Esophagus (tissue), 2 donors: Measurements from ENCODE around the gene DERL2. TPM values are rescaled to one million over a fixed set of nuclear protein-coding genes. Genes with fewer than 3 reads are reported as not detected.

ENCODE experiments used
- H3K27ac ChIP-seq, 2 donors: one replicate each; pipeline ENCODE4 v1.5.1; 2013; ENCODE audit warnings: low read depth in 2 of 2, mild to moderate bottlenecking in 2 of 2, inconsistent platforms in 1 of 2, low read length in 1 of 2, moderate library complexity in 1 of 2
- H3K27me3 ChIP-seq, 2 donors: one replicate each; pipeline ENCODE4 v1.6.1; 2013; ENCODE audit warnings: low read length in 2 of 2, control low read depth in 1 of 2, mild to moderate bottlenecking in 1 of 2; ENCODE audit not compliant: insufficient read depth in 2 of 2, control insufficient read depth in 1 of 2
- H3K36me3 ChIP-seq, 2 donors: one replicate each; pipeline ENCODE4 v1.6.1; 2013; ENCODE audit warnings: low read length in 1 of 2; ENCODE audit not compliant: control insufficient read depth in 2 of 2, insufficient read depth in 2 of 2
- H3K4me1 ChIP-seq, 2 donors: one replicate each; pipeline ENCODE4 v1.6.1; 2013; ENCODE audit warnings: low read length in 1 of 2; ENCODE audit not compliant: control insufficient read depth in 2 of 2, insufficient read depth in 2 of 2
- H3K4me3 ChIP-seq, 2 donors: one replicate each; pipeline ENCODE4 v1.5.1; 2013; ENCODE audit warnings: low read length in 2 of 2, mild to moderate bottlenecking in 2 of 2, low read depth in 1 of 2, moderate library complexity in 1 of 2
- H3K9me3 ChIP-seq, 2 donors: one replicate each; pipeline ENCODE4 v1.6.1; 2013; ENCODE audit warnings: mild to moderate bottlenecking in 2 of 2, low read depth in 1 of 2, low read length in 1 of 2, moderate library complexity in 1 of 2; ENCODE audit not compliant: control insufficient read depth in 2 of 2, insufficient read depth in 1 of 2
- WGBS, 2 donors: extraction: QIAGEN DNeasy Blood & Tissue Kit; methylation state at CpG; one replicate each; pipeline ENCODE4 v1.1.7; 2013; 5-methylcytosine and 5-hydroxymethylcytosine counted together
- polyA plus RNA-seq, 2 donors: library from polyadenylated mRNA; stranded (reverse); fragments of 200-250 nt; gene quantifications; one replicate each; pipeline ENCODE4 v1.2.3, GENCODE V29; 2013
- donor health status: healthy with polysubstance abuse.
- donor health status: Bipolar disorder and iron deficiency.

Gene DERL2
- 10 to 100 TPM; 40.1 to 53.8 TPM for polyA plus RNA-seq

GRCh38 chr17:5485270-5486205 is at the start of gene DERL2:
Gene DERL2 (minus strand): TSS chr17:5486178. CDS start chr17:5486161, 17 bp downstream.
- Histone ChIP-seq H3K4me1 (no peaks in the 10 kb centered on the region), H3K9me3 (no peaks in the 10 kb centered on the region), H3K36me3 (peaks cover 9 to 10% of the 10 kb centered on the region in 2 donors), H3K4me3 (peak within 1 kb of the TSS; percentile 78 to 93), H3K27ac (peak within 1 kb of the TSS; percentile 98 to 100), H3K27me3 (no peaks in the 10 kb centered on the region)
- 4% methylated on average over 26 to 29 of the region's 29 CpGs for WGBS, 2 donors

GRCh38 chr17:5535436-5535835 is 49.5 kb upstream of the DERL2 start:
- H3K36me3 ChIP-seq, result peaks cover 0 to 17% of the 10 kb centered on the region in 2 donors
- H3K4me3 ChIP-seq, result no peak overlapping the region
- no peaks in the 10 kb centered on the region for H3K27me3 ChIP-seq
- H3K27ac ChIP-seq, result no peak overlapping the region
- 89 to 99% methylated on average over 2 of the region's 2 CpGs for WGBS, 2 donors
- H3K4me1 ChIP-seq, result no peaks in the 10 kb centered on the region
- H3K9me3 ChIP-seq, result no peaks in the 10 kb centered on the region

DNA sequence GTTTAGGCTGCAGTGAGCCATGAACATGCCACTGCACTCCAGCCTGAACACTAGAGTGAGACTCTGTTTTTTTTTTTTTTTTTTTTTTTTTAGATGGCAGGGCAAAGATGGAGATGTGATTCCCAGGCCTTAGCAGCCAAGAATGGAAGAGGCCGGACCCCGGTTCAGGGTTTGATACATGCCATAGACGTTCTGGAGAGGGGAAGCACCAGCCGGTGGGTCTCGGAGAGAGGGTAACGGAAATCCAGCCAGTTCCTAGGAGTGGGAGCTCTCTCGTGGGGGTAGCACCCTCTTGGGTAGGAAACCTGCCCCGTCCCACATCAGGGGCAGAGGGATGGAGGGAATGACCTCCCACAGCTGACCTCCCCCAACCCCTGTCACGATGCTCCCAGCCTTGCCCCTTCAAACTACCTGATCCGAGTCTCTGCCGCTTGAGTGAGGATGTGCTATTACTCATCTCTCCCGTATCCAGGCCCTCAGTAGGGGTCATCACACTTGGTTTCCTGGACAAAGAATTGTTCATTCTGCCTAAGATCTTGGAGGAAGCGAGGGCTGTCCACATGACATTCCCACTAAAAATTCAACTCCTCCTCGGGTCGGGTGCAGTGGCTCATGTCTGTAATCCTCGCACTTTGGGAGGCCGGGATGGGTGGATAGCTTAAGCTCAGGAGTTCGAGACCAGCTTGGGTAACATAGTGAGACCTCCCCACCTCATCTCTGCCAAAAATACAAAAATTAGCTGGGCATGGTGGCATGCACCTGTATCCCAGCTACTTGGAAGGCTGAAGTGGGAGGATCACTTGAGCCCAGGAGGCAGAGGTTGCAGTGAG is 47.7 kb upstream of the DERL2 start:
- Histone ChIP-seq H3K4me3 (no peak overlapping the region), H3K27ac (no peak overlapping the region), H3K27me3 (no peaks in the 10 kb centered on the region), H3K9me3 (no peaks in the 10 kb centered on the region), H3K4me1 (no peaks in the 10 kb centered on the region), H3K36me3 (peaks cover 0 to 13% of the 10 kb centered on the region in 2 donors)
- 85 to 89% methylated on average over 18 of the region's 18 CpGs for WGBS, 2 donors

GRCh38 chr17:5532581-5532980 is 46.6 kb upstream of the DERL2 start:
- H3K9me3 ChIP-seq, result no peaks in the 10 kb centered on the region
- no peaks in the 10 kb centered on the region for H3K4me1 ChIP-seq
- H3K36me3 ChIP-seq, result peaks cover 0 to 16% of the 10 kb centered on the region in 2 donors
- H3K27ac ChIP-seq, result no peak overlapping the region
- no peaks in the 10 kb centered on the region for H3K27me3 ChIP-seq
- H3K4me3 ChIP-seq, result no peak overlapping the region
- WGBS, 2 donors, result 86 to 91% methylated on average over 8 of the region's 8 CpGs

DNA sequence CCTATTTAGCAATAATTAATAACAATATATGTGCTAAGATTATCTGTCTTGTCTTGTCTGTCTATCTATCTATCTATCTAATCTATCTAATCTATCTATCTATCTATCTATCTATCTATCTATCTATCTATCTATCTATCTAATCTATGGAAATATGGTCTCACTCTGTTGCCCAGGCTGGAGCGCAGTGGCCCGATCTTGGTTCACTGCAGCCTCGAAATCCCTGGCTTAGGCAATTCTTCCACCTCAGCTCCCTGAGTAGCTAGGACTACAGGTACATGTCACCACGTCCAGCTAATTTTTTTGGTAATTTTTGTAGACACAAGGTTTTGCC is 45.1 kb upstream of the DERL2 start:
- peaks cover 0 to 24% of the 10 kb centered on the region in 2 donors for H3K36me3 ChIP-seq

DNA sequence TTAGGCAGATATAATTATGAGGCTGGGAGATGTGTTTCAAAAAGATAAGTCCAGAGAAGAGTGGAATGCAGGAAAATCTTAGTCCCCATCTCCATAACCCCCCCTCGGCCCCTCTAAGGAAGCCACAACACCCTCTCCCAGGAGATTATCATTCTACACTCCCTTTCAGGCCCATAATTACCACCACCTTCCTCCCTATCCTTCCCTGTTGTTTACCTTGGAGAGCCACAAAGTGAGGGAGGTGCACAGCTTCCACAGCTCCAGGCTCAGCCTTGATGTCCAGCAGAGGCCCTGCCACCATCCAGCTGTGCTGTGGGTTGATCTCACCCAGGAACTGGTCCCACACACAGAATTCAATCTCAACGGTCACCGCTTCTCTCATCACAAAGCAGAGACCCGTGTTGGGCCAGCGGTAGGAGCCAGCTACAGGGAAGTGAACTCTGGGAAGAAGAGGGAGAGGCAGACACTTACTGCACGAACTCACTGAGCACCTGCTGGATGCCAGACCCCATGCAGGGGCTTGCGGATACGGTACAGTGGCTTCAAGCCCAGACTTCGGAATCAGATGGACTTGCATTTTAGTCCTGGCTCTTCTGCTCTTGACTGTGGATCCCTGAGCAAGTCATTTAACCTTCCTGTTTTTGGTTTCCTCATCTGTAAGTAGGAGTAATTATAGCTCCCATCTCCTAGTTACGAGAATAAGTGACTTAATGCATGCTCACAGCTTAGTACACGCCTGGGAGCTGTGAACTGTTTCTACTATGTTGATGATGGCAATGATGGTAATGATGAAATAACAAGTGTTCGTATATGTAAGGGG is 44.5 kb upstream of the DERL2 start:
- 84 to 91% methylated on average over 12 of the region's 12 CpGs for WGBS, 2 donors
- H3K27ac ChIP-seq, result no peak overlapping the region
- H3K4me1 ChIP-seq, result no peaks in the 10 kb centered on the region
- H3K4me3 ChIP-seq, result no peak overlapping the region
- H3K36me3 ChIP-seq, result peaks cover 0 to 27% of the 10 kb centered on the region in 2 donors
- no peaks in the 10 kb centered on the region for H3K9me3 ChIP-seq
- no peaks in the 10 kb centered on the region for H3K27me3 ChIP-seq

More for the DNA sequence above, 45.1 kb upstream of the DERL2 start:
- no peak overlapping the region for H3K4me3 ChIP-seq
- 91 to 98% methylated on average over 4 of the region's 4 CpGs for WGBS, 2 donors
- H3K4me1 ChIP-seq, result no peaks in the 10 kb centered on the region
- H3K27ac ChIP-seq, result no peak overlapping the region
- no peaks in the 10 kb centered on the region for H3K27me3 ChIP-seq
- H3K9me3 ChIP-seq, result no peaks in the 10 kb centered on the region

- Histone ChIP-seq H3K36me3 (peaks cover 0 to 39% of the 10 kb centered on the region in 2 donors), H3K4me3 (no peak overlapping the region), H3K27ac (no peak overlapping the region), H3K9me3 (no peaks in the 10 kb centered on the region), H3K27me3 (no peaks in the 10 kb centered on the region), H3K4me1 (no peaks in the 10 kb centered on the region)
- WGBS, 2 donors, result 87% methylated on average over 9 of the region's 9 CpGs
Measured at GRCh38 chr17:5527601-5528250, 41.7 kb upstream of the DERL2 start.

GRCh38 chr17:5526821-5527598 is 41.0 kb upstream of the DERL2 start:
- WGBS, 2 donors, result 58 to 60% methylated on average over 14 of the region's 14 CpGs
- H3K27me3 ChIP-seq, result no peaks in the 10 kb centered on the region
- no peak overlapping the region for H3K27ac ChIP-seq
- no peaks in the 10 kb centered on the region for H3K9me3 ChIP-seq
- no peaks in the 10 kb centered on the region for H3K4me1 ChIP-seq
- H3K4me3 ChIP-seq, result no peak overlapping the region
- peaks cover 0 to 38% of the 10 kb centered on the region in 2 donors for H3K36me3 ChIP-seq
